WERI-Rb-1 (cell line): ENCODE data around the gene AFF3.

ENCODE experiments used
- DNase-seq: peaks from one replicate; pipeline ENCODE4 v3.0.0-alpha.2; 2020
- H3K27ac ChIP-seq: fragments of 250-450 bp; sonication (Bioruptor Pico); 2 replicates; pipeline ENCODE4 v1.5.1; 2020; ENCODE audit warnings: mild to moderate bottlenecking, moderate library complexity
- H3K27me3 ChIP-seq: fragments of 250-450 bp; sonication (Bioruptor Pico); 2 replicates; pipeline ENCODE4 v1.5.1; 2021; ENCODE audit warnings: mild to moderate bottlenecking, low read depth, moderate library complexity; ENCODE audit not compliant: insufficient read depth, severe bottlenecking
- H3K36me3 ChIP-seq: fragments of 250-450 bp; sonication (Bioruptor Pico); 2 replicates; pipeline ENCODE4 v1.5.1; 2020; ENCODE audit warnings: mild to moderate bottlenecking, moderate library complexity
- H3K4me3 ChIP-seq: 2 replicates; pipeline ENCODE4 v1.5.1; 2011; ENCODE audit warnings: low read depth, mild to moderate bottlenecking, control low read depth, low read length
- H3K9me3 ChIP-seq: fragments of 250-450 bp; sonication (Bioruptor Pico); 2 replicates; pipeline ENCODE4 v1.5.1; 2021; ENCODE audit warnings: mild to moderate bottlenecking, moderate library complexity; ENCODE audit not compliant: severe bottlenecking
- TF ChIP-seq, protein P1 (sequence below): IDR thresholded peaks from 2 replicates; pipeline ENCODE4 v1.5.1; 2011; ENCODE audit warnings: low read depth, mild to moderate bottlenecking, control low read depth, inconsistent platforms, low read length

AFF3 gene

DNA sequence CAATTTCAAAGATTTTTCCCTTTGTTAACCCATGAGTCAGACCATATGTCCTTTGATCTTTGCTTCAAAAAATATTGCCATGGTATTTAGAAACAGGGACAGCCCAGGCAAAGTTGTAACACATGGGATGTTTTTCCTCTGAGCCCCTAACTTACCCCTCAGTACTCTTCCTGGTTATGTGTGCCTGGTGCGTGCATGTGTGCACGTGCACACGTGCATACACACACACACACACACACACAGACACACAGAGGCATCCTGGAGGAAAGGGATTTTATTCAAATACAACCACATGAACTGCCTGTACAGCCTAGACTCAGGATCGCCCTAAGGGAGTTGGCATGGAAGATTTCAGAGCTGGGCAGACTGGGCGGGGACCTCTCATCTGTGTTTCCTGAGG lies 5.1 kb downstream of the AFF3 start:
- Histone ChIP-seq H3K36me3 (no peaks in the 10 kb centered on the region), H3K27me3 (no peaks in the 10 kb centered on the region), H3K9me3 (no peaks in the 10 kb centered on the region), H3K4me3 (no peak overlapping the region), H3K27ac (no peak overlapping the region)
- TF ChIP-seq, protein P1, sequence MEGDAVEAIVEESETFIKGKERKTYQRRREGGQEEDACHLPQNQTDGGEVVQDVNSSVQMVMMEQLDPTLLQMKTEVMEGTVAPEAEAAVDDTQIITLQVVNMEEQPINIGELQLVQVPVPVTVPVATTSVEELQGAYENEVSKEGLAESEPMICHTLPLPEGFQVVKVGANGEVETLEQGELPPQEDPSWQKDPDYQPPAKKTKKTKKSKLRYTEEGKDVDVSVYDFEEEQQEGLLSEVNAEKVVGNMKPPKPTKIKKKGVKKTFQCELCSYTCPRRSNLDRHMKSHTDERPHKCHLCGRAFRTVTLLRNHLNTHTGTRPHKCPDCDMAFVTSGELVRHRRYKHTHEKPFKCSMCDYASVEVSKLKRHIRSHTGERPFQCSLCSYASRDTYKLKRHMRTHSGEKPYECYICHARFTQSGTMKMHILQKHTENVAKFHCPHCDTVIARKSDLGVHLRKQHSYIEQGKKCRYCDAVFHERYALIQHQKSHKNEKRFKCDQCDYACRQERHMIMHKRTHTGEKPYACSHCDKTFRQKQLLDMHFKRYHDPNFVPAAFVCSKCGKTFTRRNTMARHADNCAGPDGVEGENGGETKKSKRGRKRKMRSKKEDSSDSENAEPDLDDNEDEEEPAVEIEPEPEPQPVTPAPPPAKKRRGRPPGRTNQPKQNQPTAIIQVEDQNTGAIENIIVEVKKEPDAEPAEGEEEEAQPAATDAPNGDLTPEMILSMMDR = no peak
- DNase-seq = no peak

DNA sequence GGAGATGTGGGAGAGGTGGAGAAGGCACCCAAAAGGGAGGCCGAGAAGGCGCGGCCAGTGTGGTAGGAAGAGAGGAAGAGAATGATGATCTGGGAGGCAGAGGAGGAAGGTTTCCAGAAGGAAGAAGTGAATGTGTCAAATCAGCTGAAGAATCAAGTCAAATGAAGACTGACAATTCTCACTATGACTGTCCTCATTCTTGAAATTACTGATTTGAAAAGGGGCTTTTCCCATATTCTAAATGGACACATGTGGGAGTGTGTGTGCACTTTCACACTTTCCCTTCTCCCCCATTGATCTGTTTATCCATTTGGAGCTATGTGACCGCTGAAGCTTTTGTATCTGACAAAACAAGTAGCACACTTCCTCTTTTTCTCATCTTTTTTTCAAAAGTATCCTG lies 6.1 kb downstream of the AFF3 start:
- Histone ChIP-seq H3K27ac (no peak overlapping the region), H3K27me3 (no peaks in the 10 kb centered on the region), H3K9me3 (no peaks in the 10 kb centered on the region), H3K36me3 (no peaks in the 10 kb centered on the region), H3K4me3 (no peak overlapping the region)
- no peak for DNase-seq
- TF ChIP-seq, protein P1 = no peak

DNA sequence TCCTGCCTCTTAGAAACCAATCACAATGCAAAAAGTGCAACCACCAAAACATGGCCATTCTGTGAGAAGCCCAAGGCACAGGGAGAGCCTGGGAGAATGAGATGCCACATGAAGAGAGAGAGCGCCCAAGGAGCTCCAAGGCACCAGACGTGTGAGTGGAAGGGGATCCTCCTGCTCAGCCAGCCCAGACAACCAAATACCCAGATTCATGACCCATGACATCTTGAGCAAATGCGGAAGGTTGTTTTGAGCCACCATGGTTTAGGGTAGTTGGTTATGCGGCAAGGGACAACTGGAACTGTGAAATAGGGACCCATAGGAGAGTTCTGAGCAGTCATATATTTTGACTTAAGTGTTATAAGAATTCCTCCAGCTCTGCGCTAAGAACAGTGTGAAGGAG lies 7.0 kb downstream of the AFF3 start:
- TF ChIP-seq, protein P1 = no peak
- Histone ChIP-seq H3K36me3 (no peaks in the 10 kb centered on the region), H3K27ac (no peak overlapping the region), H3K27me3 (no peaks in the 10 kb centered on the region), H3K9me3 (no peaks in the 10 kb centered on the region), H3K4me3 (no peak overlapping the region)
- no peak for DNase-seq

DNA sequence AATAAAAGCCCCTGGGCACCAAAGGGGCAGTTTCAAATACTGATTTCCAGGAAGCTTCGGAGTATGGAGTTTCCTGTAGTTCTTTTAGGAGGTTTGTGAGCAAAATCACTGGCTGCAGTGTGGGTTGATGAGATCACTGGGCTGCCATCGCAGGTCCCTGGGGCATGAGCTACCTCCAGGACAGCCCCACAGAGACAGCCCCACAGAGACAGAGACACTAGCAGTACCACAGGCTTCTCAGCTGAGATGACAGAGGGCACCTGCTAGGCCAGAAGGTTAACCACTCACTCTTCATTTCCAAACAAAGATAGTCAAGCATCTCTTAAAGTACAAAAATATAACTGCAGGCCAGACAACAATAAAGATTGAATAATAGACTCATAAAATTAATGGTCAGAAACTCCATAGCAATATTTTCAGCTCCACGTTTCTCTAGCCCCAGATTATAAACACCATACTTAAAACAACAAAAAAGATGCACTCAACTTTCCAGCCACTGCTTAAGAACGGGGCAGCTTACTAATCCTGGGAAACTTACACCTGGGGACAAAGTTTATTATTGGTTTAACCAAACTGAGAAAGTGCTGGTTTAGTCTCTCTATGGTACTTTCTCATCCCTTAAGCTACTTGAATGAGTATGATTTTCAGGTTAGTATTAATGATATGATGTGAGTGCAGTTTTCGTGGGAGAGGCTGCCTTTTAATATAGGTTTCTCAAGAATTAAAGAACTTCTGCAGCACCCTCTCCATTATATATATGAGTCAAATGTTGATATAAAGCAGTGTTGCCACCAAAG lies 11.6 kb downstream of the AFF3 start:
- Histone ChIP-seq H3K27me3 (no peaks in the 10 kb centered on the region), H3K27ac (no peak overlapping the region), H3K36me3 (no peaks in the 10 kb centered on the region), H3K4me3 (no peak overlapping the region), H3K9me3 (no peaks in the 10 kb centered on the region)
- DNase-seq = no peak
- TF ChIP-seq, protein P1 = no peak

DNA sequence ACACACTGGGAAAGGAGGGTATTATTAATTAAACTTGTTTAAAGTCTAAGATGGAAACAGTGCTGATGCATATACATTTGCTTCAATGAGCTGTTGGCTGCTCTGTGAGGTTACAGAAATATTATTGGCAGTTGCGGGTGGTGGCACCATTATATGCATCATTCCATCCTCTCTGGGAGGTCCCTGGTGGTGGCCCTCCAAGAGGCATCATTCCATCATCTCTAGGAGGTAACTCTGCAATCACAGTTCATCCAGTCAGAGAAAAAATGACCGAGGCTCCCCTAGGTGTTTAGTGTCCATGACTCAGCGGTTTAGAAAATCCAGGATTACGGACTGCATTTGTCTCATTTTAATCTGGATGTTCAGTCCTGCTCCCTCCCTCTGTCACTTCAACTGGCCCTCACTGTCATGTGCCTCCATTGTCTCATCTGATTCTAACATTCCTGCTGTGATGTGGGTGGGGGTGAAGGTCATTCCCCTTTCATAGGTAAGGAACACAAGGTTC lies 15.4 kb downstream of the AFF3 start:
- Histone ChIP-seq H3K27me3 (no peaks in the 10 kb centered on the region), H3K27ac (no peak overlapping the region), H3K36me3 (no peaks in the 10 kb centered on the region), H3K9me3 (no peaks in the 10 kb centered on the region), H3K4me3 (no peak overlapping the region)
- TF ChIP-seq, protein P1 = no peak
- peak; percentile 29 for DNase-seq
